DND-41 (cell line): ENCODE results near the gene NR3C1.

Experiments used
- EZH2 ChIP-seq: IDR thresholded peaks from 3 replicates; pipeline ENCODE4 v1.6.1; 2012; ENCODE audit warnings: borderline replicate concordance, low read depth, mild to moderate bottlenecking, moderate library complexity, low read length, inconsistent platforms; ENCODE audit not compliant: severe bottlenecking
- TF ChIP-seq, protein P1 (sequence below): IDR thresholded peaks from 2 replicates; pipeline ENCODE4 v1.5.1; 2012; ENCODE audit warnings: borderline replicate concordance, low read length, moderate library complexity, mild to moderate bottlenecking; ENCODE audit not compliant: poor library complexity, severe bottlenecking; ENCODE audit errors: extremely low read depth

GRCh38 chr5:143354025-143354424 is 49.5 kb downstream of the NR3C1 start:
- TF ChIP-seq, protein P1, sequence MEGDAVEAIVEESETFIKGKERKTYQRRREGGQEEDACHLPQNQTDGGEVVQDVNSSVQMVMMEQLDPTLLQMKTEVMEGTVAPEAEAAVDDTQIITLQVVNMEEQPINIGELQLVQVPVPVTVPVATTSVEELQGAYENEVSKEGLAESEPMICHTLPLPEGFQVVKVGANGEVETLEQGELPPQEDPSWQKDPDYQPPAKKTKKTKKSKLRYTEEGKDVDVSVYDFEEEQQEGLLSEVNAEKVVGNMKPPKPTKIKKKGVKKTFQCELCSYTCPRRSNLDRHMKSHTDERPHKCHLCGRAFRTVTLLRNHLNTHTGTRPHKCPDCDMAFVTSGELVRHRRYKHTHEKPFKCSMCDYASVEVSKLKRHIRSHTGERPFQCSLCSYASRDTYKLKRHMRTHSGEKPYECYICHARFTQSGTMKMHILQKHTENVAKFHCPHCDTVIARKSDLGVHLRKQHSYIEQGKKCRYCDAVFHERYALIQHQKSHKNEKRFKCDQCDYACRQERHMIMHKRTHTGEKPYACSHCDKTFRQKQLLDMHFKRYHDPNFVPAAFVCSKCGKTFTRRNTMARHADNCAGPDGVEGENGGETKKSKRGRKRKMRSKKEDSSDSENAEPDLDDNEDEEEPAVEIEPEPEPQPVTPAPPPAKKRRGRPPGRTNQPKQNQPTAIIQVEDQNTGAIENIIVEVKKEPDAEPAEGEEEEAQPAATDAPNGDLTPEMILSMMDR: no peak
- TF ChIP-seq EZH2: no peak
